Adrenal gland (tissue), 12 donors: Measurements from ENCODE around the gene ERBIN. TPM values are rescaled to one million over a fixed set of nuclear protein-coding genes. Genes with fewer than 3 reads are reported as not detected.
"Not testable (repeated sequence)": the region's sequence is repeated elsewhere in the genome, so short reads cannot be mapped to it uniquely, and the experiment has no call there.

Source experiments
- DNase-seq, 7 donors: peaks; one replicate each; pipeline ENCODE4 v3.0.0-alpha.2; 2019 to 2020
- H3K27ac ChIP-seq, 5 donors: fragments of 200-600 bp; sonication (generic) in 4 of 5; 1 replicate in 3 of 5; 2 replicates in 2 of 5; pipeline versions ENCODE4 v1.5.1 to v1.8.0; 2016 to 2020; ENCODE audit warnings: mild to moderate bottlenecking in 1 of 5
- H3K27me3 ChIP-seq: fragments of 200-600 bp; 2 replicates; pipeline ENCODE4 v1.8.0; 2021
- H3K36me3 ChIP-seq, 2 donors: fragments of 200-600 bp; replicated peaks in 1 of 2; 1 replicate in 1 of 2; 2 replicates in 1 of 2; pipeline versions ENCODE4 v1.5.1 to v1.8.0; 2018 to 2022
- H3K4me1 ChIP-seq, 2 donors: fragments of 200-600 bp; replicated peaks in 1 of 2; 1 replicate in 1 of 2; 2 replicates in 1 of 2; pipeline versions ENCODE4 v1.5.1 to v1.8.0; 2018 to 2021
- H3K4me3 ChIP-seq, 4 donors: fragments of 200-600 bp; sonication (generic) in 3 of 4; one replicate each; pipeline ENCODE4 v1.5.1; 2016 to 2018
- H3K9me3 ChIP-seq, 3 donors: fragments of 200-600 bp; sonication (generic) in 1 of 3; replicated peaks in 1 of 3; 1 replicate in 2 of 3; 2 replicates in 1 of 3; pipeline versions ENCODE4 v1.5.1 to v1.8.0; 2016 to 2021
- POLR2A ChIP-seq, 2 donors: fragments of 450-650 bp; IDR thresholded peaks; one replicate each; pipeline ENCODE4 v1.6.1; 2017; ENCODE audit warnings: antibody characterized with exemption in 2 of 2, mild to moderate bottlenecking in 2 of 2, moderate library complexity in 1 of 2
- WGBS, 4 donors: extraction: QIAGEN DNeasy Blood & Tissue Kit in 2 of 4; methylation state at CpG; one replicate each; pipeline versions ENCODE4 v1.1.5 to v1.1.7; 2013 to 2017; 5-methylcytosine and 5-hydroxymethylcytosine counted together
- intact Hi-C, 2 donors: fragments of 100-400 bp; cut with DNase I; formaldehyde crosslinking; loops; one replicate each; pipeline versions ENCODE4 v1.14.1 to v1.15.0; 2022 to 2023
- polyA plus RNA-seq, 3 donors: library from polyadenylated mRNA; stranded (reverse); fragments of 200-250 nt in 2 of 3; fragments of 350-450 nt in 1 of 3; fragmentation: Illumina TruSeq in 1 of 3; extraction: RNeasy Lipid Tissue Mini Kit (QIAGEN cat#74804) in 1 of 3; gene quantifications; one replicate each; pipeline ENCODE4 v1.2.3, GENCODE V29; 2013 to 2014
- total RNA-seq, 9 donors: library from RNA; depleted of rRNA in 4 of 9; stranded (reverse); fragments of >200 nt in 4 of 9; fragments of 120-200 nt in 1 of 9; fragmentation: NEBNext Ultra II Directional in 1 of 9; extraction: Animal tissue kit (Norgen Biotek cat#: 25700) in 1 of 9; gene quantifications; one replicate each; pipeline versions ENCODE4 v1.1.0 to v1.2.4, GENCODE V29; 2013 to 2023
- TF ChIP-seq, protein P1 (sequence below), 6 experiments: fragments of 450-650 bp in 4 of 6; fragments of 200-600 bp in 2 of 6; sonication (generic) in 1 of 6; IDR thresholded peaks; 1 replicate in 5 of 6; 2 replicates in 1 of 6; pipeline versions ENCODE4 v1.5.1 to v1.8.0; 2016 to 2021; ENCODE audit warnings: antibody characterized with exemption in 6 of 6, mild to moderate bottlenecking in 2 of 6, moderate library complexity in 1 of 6
- donor health status: healthy with polysubstance abuse.
- donor health status: Bipolar disorder and iron deficiency.
- donor health status: DM: yes; HTN: yes; CAD: no.
- donor health status: DM: no; HTN: no; CAD: no.
- donor health status: DM: no; HTN: no; CAD: no.
- donor health status: DM: yes; HTN: yes; CAD: no.

Gene ERBIN
- total and polyA plus RNA-seq, 12 donors: 10.7 to 74.0 (median 47.0) TPM

DNA sequence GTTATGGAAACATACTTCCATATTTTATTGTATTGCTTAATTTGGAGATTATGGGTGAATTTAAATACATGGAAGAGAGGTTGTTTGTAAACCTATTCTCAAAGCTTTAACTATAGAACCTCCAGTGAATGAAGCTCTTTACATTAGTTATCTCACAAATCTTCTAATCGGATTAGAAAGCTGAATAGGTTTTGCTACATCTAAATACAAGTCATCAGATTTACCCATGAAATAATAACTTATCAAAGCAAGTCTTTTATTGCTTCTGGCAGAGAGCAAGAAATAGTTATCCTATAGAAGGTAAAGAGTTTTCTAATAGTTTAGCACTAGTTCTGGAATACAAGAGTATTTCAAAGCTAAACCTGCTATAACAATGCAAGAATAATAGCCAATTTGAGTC, 113.3 kb downstream of the ERBIN start:
- TF ChIP-seq, protein P1, sequence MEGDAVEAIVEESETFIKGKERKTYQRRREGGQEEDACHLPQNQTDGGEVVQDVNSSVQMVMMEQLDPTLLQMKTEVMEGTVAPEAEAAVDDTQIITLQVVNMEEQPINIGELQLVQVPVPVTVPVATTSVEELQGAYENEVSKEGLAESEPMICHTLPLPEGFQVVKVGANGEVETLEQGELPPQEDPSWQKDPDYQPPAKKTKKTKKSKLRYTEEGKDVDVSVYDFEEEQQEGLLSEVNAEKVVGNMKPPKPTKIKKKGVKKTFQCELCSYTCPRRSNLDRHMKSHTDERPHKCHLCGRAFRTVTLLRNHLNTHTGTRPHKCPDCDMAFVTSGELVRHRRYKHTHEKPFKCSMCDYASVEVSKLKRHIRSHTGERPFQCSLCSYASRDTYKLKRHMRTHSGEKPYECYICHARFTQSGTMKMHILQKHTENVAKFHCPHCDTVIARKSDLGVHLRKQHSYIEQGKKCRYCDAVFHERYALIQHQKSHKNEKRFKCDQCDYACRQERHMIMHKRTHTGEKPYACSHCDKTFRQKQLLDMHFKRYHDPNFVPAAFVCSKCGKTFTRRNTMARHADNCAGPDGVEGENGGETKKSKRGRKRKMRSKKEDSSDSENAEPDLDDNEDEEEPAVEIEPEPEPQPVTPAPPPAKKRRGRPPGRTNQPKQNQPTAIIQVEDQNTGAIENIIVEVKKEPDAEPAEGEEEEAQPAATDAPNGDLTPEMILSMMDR (IDR thresholded peaks at IDR 0.05): no peak
- no peak for TF ChIP-seq POLR2A (IDR thresholded peaks at IDR 0.05)
- Histone ChIP-seq H3K4me3 (no peak overlapping the region), H3K9me3 (no peaks in the 10 kb centered on the region), H3K36me3 (peaks cover 0 to 17% of the 10 kb centered on the region in 2 donors), H3K4me1 (no peaks in the 10 kb centered on the region), H3K27ac (no peak overlapping the region), H3K27me3 (no peaks in the 10 kb centered on the region)
- intact Hi-C loops: no loop called here
- DNase-seq: no peak
- 94 to 96% (median 94%) methylated on average over 1 of the region's 1 CpG for WGBS, 4 donors

DNA sequence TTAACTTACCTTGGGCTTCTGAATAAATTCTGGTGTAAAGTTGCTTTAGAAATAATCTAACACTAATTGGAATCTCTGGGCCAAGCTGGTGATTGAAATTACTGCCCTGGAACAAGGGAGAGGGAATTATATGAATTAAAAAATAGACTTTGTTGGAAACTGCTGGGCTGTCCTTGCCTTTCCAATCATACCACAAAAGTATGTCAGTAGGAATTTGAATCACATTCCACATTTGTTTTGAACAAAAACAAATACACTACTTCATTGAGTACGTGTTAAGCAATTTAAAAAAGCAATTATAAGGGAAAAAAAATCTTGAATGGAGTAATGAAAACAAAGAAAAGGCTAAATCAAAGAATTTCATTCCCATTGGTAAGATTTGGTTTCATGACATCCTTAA, 115.3 kb downstream of the ERBIN start:
- Histone ChIP-seq H3K27ac (no peak overlapping the region), H3K27me3 (no peaks in the 10 kb centered on the region), H3K36me3 (peaks cover 0 to 17% of the 10 kb centered on the region in 2 donors), H3K4me3 (no peak overlapping the region), H3K4me1 (no peaks in the 10 kb centered on the region), H3K9me3 (no peaks in the 10 kb centered on the region)
- intact Hi-C loops: no loop called here
- DNase-seq: no peak
- TF ChIP-seq, protein P1 (IDR thresholded peaks at IDR 0.05): no peak
- TF ChIP-seq POLR2A (IDR thresholded peaks at IDR 0.05): no peak
- WGBS, 4 donors: 66 to 75% (median 71%) methylated on average over 1 of the region's 1 CpG

DNA sequence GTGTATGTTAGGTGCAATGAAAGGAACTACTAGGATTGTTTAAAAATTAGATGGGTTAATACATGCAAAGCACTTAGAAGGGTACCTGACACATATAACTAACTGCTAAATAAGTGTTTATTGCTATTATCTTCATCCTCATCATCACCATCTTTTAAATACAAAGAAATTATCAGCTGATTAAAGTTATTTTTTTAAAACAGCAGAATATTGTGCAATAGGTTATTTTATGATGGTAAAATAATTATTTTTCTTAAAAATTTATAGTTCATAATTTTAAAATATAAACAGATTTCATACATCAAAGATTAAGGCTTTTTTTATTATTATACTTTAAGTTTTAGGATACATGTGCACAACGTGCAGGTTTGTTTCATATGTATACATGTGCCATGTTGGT, 130.9 kb downstream of the ERBIN start:
- intact Hi-C loops: no loop called here
- Histone ChIP-seq H3K4me3 (no peak overlapping the region), H3K36me3 (peaks cover 0 to 17% of the 10 kb centered on the region in 2 donors), H3K27me3 (no peaks in the 10 kb centered on the region), H3K9me3 (no peaks in the 10 kb centered on the region), H3K27ac (no peak overlapping the region), H3K4me1 (no peaks in the 10 kb centered on the region)
- WGBS, 4 donors: 92 to 100% (median 95%) methylated on average over 1 of the region's 1 CpG
- no peak for DNase-seq
- TF ChIP-seq POLR2A (IDR thresholded peaks at IDR 0.05): no peak
- TF ChIP-seq, protein P1 (IDR thresholded peaks at IDR 0.05): no peak

- H3K4me1 ChIP-seq, H3K27ac ChIP-seq, H3K27me3 ChIP-seq, H3K9me3 ChIP-seq, H3K4me3 ChIP-seq, H3K36me3 ChIP-seq, intact Hi-C loops, DNase-seq: not testable (repeated sequence)
- WGBS, 4 donors: 94 to 98% (median 96%) methylated on average over 2 to 3 of the region's 3 CpGs
Observed at GRCh38 chr5:66061320-66061719, 134.9 kb downstream of the ERBIN start.

- WGBS, 4 donors: 96 to 99% (median 98%) methylated on average over 10 to 13 of the region's 13 CpGs
- H3K36me3 ChIP-seq, H3K4me3 ChIP-seq, H3K4me1 ChIP-seq, intact Hi-C loops, H3K9me3 ChIP-seq, DNase-seq, H3K27ac ChIP-seq, H3K27me3 ChIP-seq: not testable (repeated sequence)
Observed at GRCh38 chr5:66063061-66063460, 136.7 kb downstream of the ERBIN start.
